Measurements from ENCODE around the gene APMAP. TPM values are rescaled to one million over a fixed set of nuclear protein-coding genes. Genes with fewer than 3 reads are reported as not detected.
A peak's percentile ranks its signal among the peaks of the same experiment; 100 is the strongest.

Gene APMAP
- total RNA-seq, 1 experiment from 2014 or later: 67.8 TPM

DNA sequence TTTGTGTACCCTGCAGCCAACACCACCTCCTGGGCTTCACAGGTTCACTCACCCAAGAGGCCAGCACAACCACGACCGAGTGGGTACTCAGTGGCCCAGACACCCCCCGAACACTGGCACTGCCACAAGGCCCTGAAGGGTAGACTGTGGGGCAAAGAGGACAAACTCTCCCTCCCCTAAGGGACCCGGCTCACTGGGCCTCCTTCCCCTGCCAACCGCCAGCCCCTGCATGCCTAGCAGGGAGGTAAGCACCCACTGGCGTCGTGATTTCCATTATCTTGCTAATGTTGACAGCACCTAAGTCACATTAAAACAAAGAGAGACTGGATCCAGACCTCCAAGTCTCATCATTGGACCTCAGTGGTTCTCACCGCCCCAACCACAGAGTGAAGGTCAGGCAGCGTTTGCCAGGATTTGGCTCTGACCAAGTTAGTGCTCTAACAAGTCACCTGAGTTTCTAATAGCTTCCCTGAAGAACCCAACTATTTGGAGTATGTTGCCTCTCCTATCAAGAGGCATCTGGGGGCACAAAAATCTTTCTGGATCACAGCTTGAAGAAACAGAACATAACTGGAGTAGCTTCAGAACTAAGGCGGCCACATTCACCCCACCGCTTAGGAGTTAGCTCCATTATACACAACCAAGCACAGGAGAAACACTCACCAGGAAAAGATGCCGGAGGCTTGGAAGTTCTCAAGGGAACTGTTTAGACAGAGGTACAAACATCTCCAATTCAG is 14.0 kb upstream of the APMAP start:
- Mint-ChIP-seq H3K27me3 (ENCODE audit: low read depth) (peaks cover 15% of the 10 kb centered on the region), H3K4me1 (peaks cover 0 to 3% of the 10 kb centered on the region in 2 experiments; a peak in 1 of 4 replicates), H3K4me3 (no peak overlapping the region), H3K27ac (no peak overlapping the region), H3K9me3 (peaks cover 0 to 3% of the 10 kb centered on the region in 2 experiments; a peak in 2 of 5 replicates), H3K36me3 (ENCODE audit: insufficient read depth in 1 of 3, low read depth in 3 of 3) (no peaks in the 10 kb centered on the region)
- Histone ChIP-seq H3K79me2 (ENCODE audit: insufficient read depth, low read length) (no peaks in the 10 kb centered on the region), H3K18ac (ENCODE audit: insufficient read length, low read depth, low read length) (no peak overlapping the region), H3K4me2 (ENCODE audit: insufficient read depth, insufficient read length, low read length) (no peak overlapping the region), H3K79me1 (ENCODE audit: insufficient read depth, low read depth, low read length, poor library complexity, severe bottlenecking) (no peaks in the 10 kb centered on the region), H3K9me3 (ENCODE audit: control insufficient read depth, low read depth, low read length) (no peaks in the 10 kb centered on the region), H3K14ac (ENCODE audit: insufficient read depth, low read length) (no peak overlapping the region; the same call in 1 of the 2 replicates), H3K4me1 (ENCODE audit: insufficient read depth, low read length) (no peaks in the 10 kb centered on the region), H3K27ac (ENCODE audit: insufficient read length, low read depth, low read length) (no peak overlapping the region), H4K91ac (ENCODE audit: insufficient read length, low read depth, low read length) (no peak overlapping the region), H2BK15ac (ENCODE audit: low read depth, low read length) (no peak overlapping the region), H3K56ac (ENCODE audit: insufficient read length, low read depth, low read length) (no peak overlapping the region), H3K4ac (ENCODE audit: low read depth, low read length) (no peak overlapping the region), H2AK5ac (ENCODE audit: insufficient read length, low read length) (no peak overlapping the region), H3K23ac (ENCODE audit: insufficient read length, low read depth, low read length) (no peak overlapping the region), H4K20me1 (ENCODE audit: control insufficient read depth, insufficient read depth, insufficient read length) (no peaks in the 10 kb centered on the region), H3K27me3 (ENCODE audit: insufficient read depth, low read length) (no peaks in the 10 kb centered on the region), H2BK20ac (ENCODE audit: low read depth, low read length, poor library complexity, severe bottlenecking) (no peak overlapping the region), H3T11ph (ENCODE audit: low read length) (no peak overlapping the region), H2BK12ac (ENCODE audit: insufficient read length, low read depth, low read length) (no peak overlapping the region), H2AFZ (ENCODE audit: low read length) (no peak overlapping the region), H4K8ac (replicated peaks; ENCODE audit: insufficient read length, low read depth, low read length) (no peak overlapping the region), H2BK5ac (ENCODE audit: insufficient read length, low read length) (no peak overlapping the region), H4K5ac (ENCODE audit: insufficient read length, low read depth, low read length) (no peak overlapping the region), H3K23me2 (ENCODE audit: insufficient read length, low read depth, low read length, poor library complexity, severe bottlenecking) (no peaks in the 10 kb centered on the region), H3K9ac (ENCODE audit: extremely low read depth, insufficient read length, low read length) (no peak overlapping the region), H2BK120ac (ENCODE audit: low read depth, low read length, poor library complexity, severe bottlenecking) (no peak overlapping the region)
- WGBS (ENCODE audit: extremely low coverage, insufficient read length, low lambda C conversion rate): no CpG with 5 or more reads among the region's 12 CpGs
- peak; percentile 14 for DNase-seq
- TF ChIP-seq CTCF (conservative IDR thresholded peaks at IDR 0.05): no peak
